Esophagus muscularis mucosa (tissue), 3 donors: Measurements from ENCODE around the gene MAL.

Experiments
- POLR2A ChIP-seq: fragments of 450-650 bp; IDR thresholded peaks from one replicate; pipeline ENCODE4 v1.6.1; 2017; ENCODE audit warnings: antibody characterized with exemption, moderate library complexity, mild to moderate bottlenecking, low read depth
- POLR2AphosphoS5 ChIP-seq, 2 donors: sonication (generic); formaldehyde crosslinking; IDR thresholded peaks; one replicate each; pipeline ENCODE4 v1.6.1; 2017; ENCODE audit warnings: antibody characterized with exemption in 2 of 2
- TF ChIP-seq, protein P1 (sequence below), 3 experiments: fragments of 200-600 bp in 2 of 3; fragments of 450-650 bp in 1 of 3; sonication (generic) in 2 of 3; IDR thresholded peaks; one replicate each; pipeline ENCODE4 v1.5.1; 2017 to 2019; ENCODE audit warnings: antibody characterized with exemption in 3 of 3, mild to moderate bottlenecking in 2 of 3, moderate library complexity in 1 of 3

GRCh38 chr2:95051626-95052025 is 26.1 kb downstream of the MAL start:
- TF ChIP-seq, protein P1, sequence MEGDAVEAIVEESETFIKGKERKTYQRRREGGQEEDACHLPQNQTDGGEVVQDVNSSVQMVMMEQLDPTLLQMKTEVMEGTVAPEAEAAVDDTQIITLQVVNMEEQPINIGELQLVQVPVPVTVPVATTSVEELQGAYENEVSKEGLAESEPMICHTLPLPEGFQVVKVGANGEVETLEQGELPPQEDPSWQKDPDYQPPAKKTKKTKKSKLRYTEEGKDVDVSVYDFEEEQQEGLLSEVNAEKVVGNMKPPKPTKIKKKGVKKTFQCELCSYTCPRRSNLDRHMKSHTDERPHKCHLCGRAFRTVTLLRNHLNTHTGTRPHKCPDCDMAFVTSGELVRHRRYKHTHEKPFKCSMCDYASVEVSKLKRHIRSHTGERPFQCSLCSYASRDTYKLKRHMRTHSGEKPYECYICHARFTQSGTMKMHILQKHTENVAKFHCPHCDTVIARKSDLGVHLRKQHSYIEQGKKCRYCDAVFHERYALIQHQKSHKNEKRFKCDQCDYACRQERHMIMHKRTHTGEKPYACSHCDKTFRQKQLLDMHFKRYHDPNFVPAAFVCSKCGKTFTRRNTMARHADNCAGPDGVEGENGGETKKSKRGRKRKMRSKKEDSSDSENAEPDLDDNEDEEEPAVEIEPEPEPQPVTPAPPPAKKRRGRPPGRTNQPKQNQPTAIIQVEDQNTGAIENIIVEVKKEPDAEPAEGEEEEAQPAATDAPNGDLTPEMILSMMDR (IDR thresholded peaks at IDR 0.05), result no peak
- TF ChIP-seq POLR2AphosphoS5 (IDR thresholded peaks at IDR 0.05) (no peak), POLR2A (no peak)
